Measurements from ENCODE around the gene SYT14. TPM values are rescaled to one million over a fixed set of nuclear protein-coding genes. Genes with fewer than 3 reads are reported as not detected.

SYT14 gene
- total RNA-seq, 4 donors from 2014 or later: 7.6 to 20.0 (median 15.1) TPM

DNA sequence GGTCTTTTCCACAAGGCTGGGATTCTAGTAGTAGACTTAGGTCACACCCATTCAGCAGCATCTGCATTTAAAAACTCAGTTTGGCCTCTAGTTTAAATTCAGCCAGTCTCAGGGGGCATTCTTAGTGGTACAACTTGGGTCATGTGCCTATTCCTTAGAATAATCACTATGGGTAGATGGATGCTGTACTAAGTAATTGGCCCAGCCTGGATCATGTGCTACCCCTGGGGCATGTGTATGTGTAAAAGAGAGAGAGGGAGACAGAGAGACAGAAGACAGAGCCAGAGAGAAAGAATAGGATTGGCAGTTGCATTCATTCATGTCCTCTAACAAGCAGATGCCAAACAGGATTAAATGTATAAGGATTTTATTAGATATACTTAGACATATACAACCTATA lies 13.6 kb upstream of the SYT14 start:
- no peaks in the 10 kb centered on the region for H3K27me3 ChIP-seq
- intact Hi-C loops (cut with DNase I): no loop called here

DNA sequence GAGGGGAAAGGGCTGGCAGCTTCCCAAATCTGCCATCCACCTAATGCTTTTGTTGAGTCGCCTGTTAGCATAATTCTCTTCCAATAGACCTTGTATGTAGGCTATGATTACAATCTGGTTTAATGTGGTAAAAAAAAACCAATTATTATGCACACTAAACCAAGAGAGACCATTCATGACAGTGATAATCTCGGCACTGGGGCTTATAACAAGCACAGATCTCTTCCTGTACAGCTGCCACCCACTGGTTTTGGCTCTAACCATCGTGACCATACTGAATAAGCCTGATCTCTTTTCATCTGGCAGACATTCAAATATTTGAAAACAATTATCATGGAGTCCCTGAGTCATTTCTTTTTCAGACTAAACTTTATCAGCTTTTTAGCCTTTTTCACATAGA lies 12.0 kb upstream of the SYT14 start:
- peak; percentile 51 to 60 for DNase-seq
- Histone ChIP-seq H3K4me3 (replicated peaks in 1 of 3) (no peak overlapping the region), H3K4me1 (peaks cover 0 to 4% of the 10 kb centered on the region in 2 donors), H3K36me3 (no peaks in the 10 kb centered on the region), H3K27ac (peak overlapping the region in 1 of 3 donors; percentile 27), H3K27me3 (no peaks in the 10 kb centered on the region), H3K9me3 (no peaks in the 10 kb centered on the region)
- TF ChIP-seq, protein P1, sequence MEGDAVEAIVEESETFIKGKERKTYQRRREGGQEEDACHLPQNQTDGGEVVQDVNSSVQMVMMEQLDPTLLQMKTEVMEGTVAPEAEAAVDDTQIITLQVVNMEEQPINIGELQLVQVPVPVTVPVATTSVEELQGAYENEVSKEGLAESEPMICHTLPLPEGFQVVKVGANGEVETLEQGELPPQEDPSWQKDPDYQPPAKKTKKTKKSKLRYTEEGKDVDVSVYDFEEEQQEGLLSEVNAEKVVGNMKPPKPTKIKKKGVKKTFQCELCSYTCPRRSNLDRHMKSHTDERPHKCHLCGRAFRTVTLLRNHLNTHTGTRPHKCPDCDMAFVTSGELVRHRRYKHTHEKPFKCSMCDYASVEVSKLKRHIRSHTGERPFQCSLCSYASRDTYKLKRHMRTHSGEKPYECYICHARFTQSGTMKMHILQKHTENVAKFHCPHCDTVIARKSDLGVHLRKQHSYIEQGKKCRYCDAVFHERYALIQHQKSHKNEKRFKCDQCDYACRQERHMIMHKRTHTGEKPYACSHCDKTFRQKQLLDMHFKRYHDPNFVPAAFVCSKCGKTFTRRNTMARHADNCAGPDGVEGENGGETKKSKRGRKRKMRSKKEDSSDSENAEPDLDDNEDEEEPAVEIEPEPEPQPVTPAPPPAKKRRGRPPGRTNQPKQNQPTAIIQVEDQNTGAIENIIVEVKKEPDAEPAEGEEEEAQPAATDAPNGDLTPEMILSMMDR (IDR thresholded peaks at IDR 0.05): no peak
- no peak for TF ChIP-seq POLR2A (IDR thresholded peaks at IDR 0.05)
- intact Hi-C loops (cut with DNase I): no loop called here
- 28 to 30% methylated on average over 3 of the region's 3 CpGs for WGBS, 2 donors

More for the DNA sequence above, 13.6 kb upstream of the SYT14 start:
- H3K4me1 ChIP-seq: peaks cover 0 to 4% of the 10 kb centered on the region in 2 donors
- no peaks in the 10 kb centered on the region for H3K9me3 ChIP-seq
- DNase-seq: no peak
- TF ChIP-seq POLR2A (IDR thresholded peaks at IDR 0.05): no peak
- TF ChIP-seq, protein P1 (IDR thresholded peaks at IDR 0.05): no peak
- no peak overlapping the region for H3K4me3 ChIP-seq (replicated peaks in 1 of 3)
- H3K27ac ChIP-seq: no peak overlapping the region
- H3K36me3 ChIP-seq: no peaks in the 10 kb centered on the region

DNA sequence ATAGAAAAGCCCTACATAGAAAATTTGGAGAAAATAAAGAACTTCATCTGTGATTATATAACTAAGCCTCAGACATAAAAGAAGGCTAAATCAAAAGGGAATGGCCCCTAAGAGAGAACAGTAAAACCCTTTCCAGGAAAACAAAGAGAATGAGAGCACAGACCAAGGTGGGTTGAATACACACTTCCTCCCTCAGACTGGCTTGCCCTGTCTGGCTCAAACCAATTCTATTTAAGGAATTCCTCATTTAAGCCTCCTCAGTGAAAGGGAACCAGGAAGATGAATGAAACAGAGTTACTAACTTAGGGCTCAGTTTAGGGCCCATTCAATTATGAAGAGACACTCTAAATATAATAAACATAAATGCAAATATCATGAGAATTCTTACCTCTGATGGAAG lies 10.6 kb upstream of the SYT14 start:
- no peaks in the 10 kb centered on the region for H3K27me3 ChIP-seq
- H3K27ac ChIP-seq: no peak overlapping the region
- H3K36me3 ChIP-seq: no peaks in the 10 kb centered on the region
- intact Hi-C loops (cut with DNase I): no loop called here
- H3K9me3 ChIP-seq: no peaks in the 10 kb centered on the region
- H3K4me3 ChIP-seq (replicated peaks in 1 of 3): no peak overlapping the region
- H3K4me1 ChIP-seq: peaks cover 0 to 4% of the 10 kb centered on the region in 2 donors
- DNase-seq: no peak
- TF ChIP-seq POLR2A (IDR thresholded peaks at IDR 0.05): no peak
- TF ChIP-seq, protein P1 (IDR thresholded peaks at IDR 0.05): no peak

DNA sequence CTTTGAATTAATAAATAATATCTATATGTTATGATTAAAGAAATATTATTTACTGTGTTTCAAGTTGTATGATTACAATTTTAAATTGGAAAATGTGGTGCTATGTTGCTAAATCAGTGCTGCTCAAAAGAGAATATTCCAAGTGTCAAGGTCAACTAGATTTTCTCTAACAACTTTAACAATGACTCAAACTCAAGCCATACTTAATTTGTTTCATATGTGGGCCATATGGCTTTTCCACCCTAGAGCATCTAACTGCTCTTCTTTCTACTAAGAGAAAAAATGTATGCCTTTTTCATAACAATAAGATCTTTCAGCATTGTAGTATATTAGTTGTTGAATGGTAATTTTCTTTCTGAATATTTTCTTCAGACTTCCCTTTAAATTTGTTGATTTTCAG lies 8.3 kb upstream of the SYT14 start:
- Histone ChIP-seq H3K4me1 (peaks cover 0 to 4% of the 10 kb centered on the region in 2 donors), H3K36me3 (no peaks in the 10 kb centered on the region), H3K27ac (no peak overlapping the region), H3K9me3 (no peaks in the 10 kb centered on the region), H3K27me3 (no peaks in the 10 kb centered on the region), H3K4me3 (replicated peaks in 1 of 3) (no peak overlapping the region)
- TF ChIP-seq, protein P1 (IDR thresholded peaks at IDR 0.05): no peak
- no peak for TF ChIP-seq POLR2A (IDR thresholded peaks at IDR 0.05)
- intact Hi-C loops (cut with DNase I): loop anchor here (10.0 kb wide), 1 partner anchor 65 kb away; no protein-coding TSS in a partner anchor
- no peak for DNase-seq

DNA sequence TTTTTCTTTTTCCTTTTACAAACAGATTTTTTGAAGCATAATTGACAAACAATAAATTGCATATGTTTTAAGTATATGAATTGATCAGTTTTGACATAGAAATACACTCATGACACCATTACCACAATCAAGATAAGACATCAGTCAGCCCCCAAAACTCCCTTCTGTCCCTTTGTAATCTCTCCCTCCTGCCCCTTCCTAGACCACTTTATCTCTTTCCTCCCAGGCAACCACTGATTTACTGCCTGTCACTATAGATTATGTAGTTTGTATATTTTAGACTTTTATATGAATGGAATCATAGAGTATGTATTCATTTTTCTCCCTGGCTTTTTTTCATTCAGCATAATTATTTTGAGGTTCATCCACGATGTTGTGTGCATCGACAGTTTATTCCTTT lies 6.9 kb upstream of the SYT14 start:
- H3K27ac ChIP-seq: no peak overlapping the region
- intact Hi-C loops (cut with DNase I): loop anchor here (10.0 kb wide), 1 partner anchor 66 kb away; no protein-coding TSS in a partner anchor
- no peaks in the 10 kb centered on the region for H3K9me3 ChIP-seq
- H3K27me3 ChIP-seq: no peaks in the 10 kb centered on the region
- 81 to 88% methylated on average over 2 of the region's 2 CpGs for WGBS, 2 donors
- H3K4me1 ChIP-seq: no peaks in the 10 kb centered on the region
- DNase-seq: no peak
- no peak for TF ChIP-seq POLR2A (IDR thresholded peaks at IDR 0.05)
- H3K36me3 ChIP-seq: no peaks in the 10 kb centered on the region
- H3K4me3 ChIP-seq (replicated peaks in 1 of 3): no peak overlapping the region

DNA sequence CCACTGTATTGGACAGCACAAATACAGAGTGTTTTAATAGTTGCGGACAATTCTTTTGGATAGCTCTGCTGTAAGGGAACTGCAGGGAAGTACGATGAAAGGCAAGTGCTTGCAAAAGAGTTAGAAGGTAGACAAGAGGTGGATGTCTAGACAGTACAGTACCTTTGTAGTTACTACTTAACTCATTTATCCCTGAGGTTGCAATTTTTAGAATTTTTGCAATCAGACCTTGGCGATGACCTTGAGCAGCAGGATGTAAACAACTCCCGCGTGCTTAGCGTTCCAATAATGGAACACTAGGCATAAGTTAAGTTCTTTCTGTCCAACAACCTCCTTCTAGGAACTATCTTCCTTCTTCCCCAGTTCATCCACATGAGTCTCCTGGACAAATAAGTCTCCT lies 1.9 kb upstream of the SYT14 start:
- Histone ChIP-seq H3K9me3 (no peaks in the 10 kb centered on the region), H3K4me3 (replicated peaks in 1 of 3) (no peak overlapping the region), H3K27ac (no peak overlapping the region), H3K27me3 (no peaks in the 10 kb centered on the region), H3K36me3 (no peaks in the 10 kb centered on the region), H3K4me1 (peaks cover 0 to 4% of the 10 kb centered on the region in 2 donors)
- WGBS, 2 donors: 85 to 92% methylated on average over 6 of the region's 6 CpGs
- intact Hi-C loops (cut with DNase I): loop anchor here (10.0 kb wide), 1 partner anchor 71 kb away; no protein-coding TSS in a partner anchor
- TF ChIP-seq POLR2A (IDR thresholded peaks at IDR 0.05): no peak
- DNase-seq: no peak

All from thyroid gland (tissue), 4 donors.